ENCODE measurements around the gene MEOX2. TPM values are rescaled to one million over a fixed set of nuclear protein-coding genes. Genes with fewer than 3 reads are reported as not detected.

The MEOX2 gene
- total and polyA plus RNA-seq, 2 experiments from 2014 or later, result not detected

DNA sequence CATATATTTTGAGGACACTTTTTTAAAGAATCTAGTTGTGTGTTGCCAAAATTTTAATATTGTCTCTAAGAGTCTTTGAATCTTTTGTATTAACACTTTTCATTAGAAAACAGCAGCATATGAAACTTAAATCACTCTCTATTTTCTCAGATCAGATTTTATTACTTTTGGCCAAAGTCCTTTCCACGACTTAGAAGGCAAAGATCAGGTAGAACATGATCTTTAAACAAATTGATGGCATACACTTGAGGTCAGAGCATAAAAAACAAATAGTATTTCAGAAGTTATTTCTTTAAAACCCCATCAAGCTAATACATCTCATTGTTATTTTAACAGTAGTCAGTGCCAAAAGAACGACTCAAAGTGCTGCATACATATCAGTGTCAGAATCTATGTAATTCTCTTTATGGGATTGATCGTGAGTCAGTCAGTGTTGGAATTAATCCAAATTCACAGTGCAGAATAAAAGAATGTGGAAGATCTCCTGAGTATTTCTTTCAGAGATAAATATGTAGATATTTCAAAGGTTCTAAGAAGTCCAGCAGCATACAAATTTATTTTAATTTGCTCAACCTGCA lies 115.1 kb downstream of the MEOX2 start:
- WGBS, 2 experiments (ENCODE audit: low coverage in 1 of 2, low lambda C conversion rate in 2 of 2, missing lambda C conversion rate in 2 of 2), result 59 to 63% methylated on average over 3 of the region's 3 CpGs
- Histone ChIP-seq H3K27ac (no peak overlapping the region), H3K4me3 (no peak overlapping the region), H3K9me3 (ENCODE audit: low read depth) (no peaks in the 10 kb centered on the region), H3K4me2 (ENCODE audit: unreplicated experiment) (no peak overlapping the region), H3K36me3 (ENCODE audit: low read depth) (no peaks in the 10 kb centered on the region), H3K79me2 (ENCODE audit: insufficient read depth) (no peaks in the 10 kb centered on the region), H3K27me3 (replicated peaks; ENCODE audit: insufficient read depth) (peaks cover under 1% of the 10 kb centered on the region; the same call in 1 of the 2 replicates), H4K20me1 (ENCODE audit: insufficient read depth) (no peaks in the 10 kb centered on the region), H3K9ac (no peak overlapping the region), H3F3A (ENCODE audit: insufficient read depth) (no peaks in the 10 kb centered on the region), H2AFZ (no peak overlapping the region), H3K9me2 (ENCODE audit: insufficient read depth) (no peaks in the 10 kb centered on the region), H3K4me1 (ENCODE audit: insufficient read depth) (no peaks in the 10 kb centered on the region)
- peak; percentile 12 for DNase-seq
- in situ Hi-C loops (cut with MboI), result no loop called here
- TF ChIP-seq EZH2phosphoT487 (IDR thresholded peaks at IDR 0.05; ENCODE audit: insufficient read depth, low read depth) (no peak), EZH2 (IDR thresholded peaks at IDR 0.05; ENCODE audit: insufficient read depth, poor library complexity, severe bottlenecking) (no peak)

GRCh38 chr7:15567652-15568051 lies 118.8 kb downstream of the MEOX2 start:
- Histone ChIP-seq H3K9me2 (ENCODE audit: insufficient read depth) (no peaks in the 10 kb centered on the region), H3K4me3 (no peak overlapping the region), H2AFZ (no peak overlapping the region), H3K4me2 (ENCODE audit: unreplicated experiment) (no peak overlapping the region), H3K27ac (no peak overlapping the region), H3K79me2 (ENCODE audit: insufficient read depth) (no peaks in the 10 kb centered on the region), H3K36me3 (ENCODE audit: low read depth) (no peaks in the 10 kb centered on the region), H3K27me3 (replicated peaks; ENCODE audit: insufficient read depth) (peaks cover 5% of the 10 kb centered on the region; the same call in 1 of the 2 replicates), H3K4me1 (ENCODE audit: insufficient read depth) (no peaks in the 10 kb centered on the region), H3F3A (ENCODE audit: insufficient read depth) (no peaks in the 10 kb centered on the region), H3K9me3 (ENCODE audit: low read depth) (no peaks in the 10 kb centered on the region), H4K20me1 (ENCODE audit: insufficient read depth) (no peaks in the 10 kb centered on the region), H3K9ac (no peak overlapping the region)
- DNase-seq, result no peak
- WGBS, 2 experiments (ENCODE audit: low coverage in 1 of 2, low lambda C conversion rate in 2 of 2, missing lambda C conversion rate in 2 of 2), result 76 to 86% methylated on average over 2 of the region's 2 CpGs
- no peak for TF ChIP-seq EZH2phosphoT487 (IDR thresholded peaks at IDR 0.05; ENCODE audit: insufficient read depth, low read depth)
- no peak for TF ChIP-seq EZH2 (IDR thresholded peaks at IDR 0.05; ENCODE audit: insufficient read depth, poor library complexity, severe bottlenecking)
- in situ Hi-C loops (cut with MboI), result no loop called here

GRCh38 chr7:15567036-15567435 lies 119.4 kb downstream of the MEOX2 start:
- Histone ChIP-seq H3K27me3 (replicated peaks; ENCODE audit: insufficient read depth) (peaks cover 5% of the 10 kb centered on the region; the same call in 1 of the 2 replicates), H3K9ac (no peak overlapping the region), H3K9me2 (ENCODE audit: insufficient read depth) (no peaks in the 10 kb centered on the region), H3K79me2 (ENCODE audit: insufficient read depth) (no peaks in the 10 kb centered on the region), H3F3A (ENCODE audit: insufficient read depth) (no peaks in the 10 kb centered on the region), H3K4me3 (no peak overlapping the region), H3K4me1 (ENCODE audit: insufficient read depth) (no peaks in the 10 kb centered on the region), H4K20me1 (ENCODE audit: insufficient read depth) (no peaks in the 10 kb centered on the region), H3K36me3 (ENCODE audit: low read depth) (no peaks in the 10 kb centered on the region), H2AFZ (no peak overlapping the region), H3K27ac (no peak overlapping the region), H3K4me2 (ENCODE audit: unreplicated experiment) (no peak overlapping the region), H3K9me3 (ENCODE audit: low read depth) (no peaks in the 10 kb centered on the region)
- no peak for TF ChIP-seq EZH2phosphoT487 (IDR thresholded peaks at IDR 0.05; ENCODE audit: insufficient read depth, low read depth)
- no peak for TF ChIP-seq EZH2 (IDR thresholded peaks at IDR 0.05; ENCODE audit: insufficient read depth, poor library complexity, severe bottlenecking)
- no peak for DNase-seq
- 69 to 75% methylated on average over 3 of the region's 3 CpGs for WGBS, 2 experiments (ENCODE audit: low coverage in 1 of 2, low lambda C conversion rate in 2 of 2, missing lambda C conversion rate in 2 of 2)
- in situ Hi-C loops (cut with MboI), result no loop called here

DNA sequence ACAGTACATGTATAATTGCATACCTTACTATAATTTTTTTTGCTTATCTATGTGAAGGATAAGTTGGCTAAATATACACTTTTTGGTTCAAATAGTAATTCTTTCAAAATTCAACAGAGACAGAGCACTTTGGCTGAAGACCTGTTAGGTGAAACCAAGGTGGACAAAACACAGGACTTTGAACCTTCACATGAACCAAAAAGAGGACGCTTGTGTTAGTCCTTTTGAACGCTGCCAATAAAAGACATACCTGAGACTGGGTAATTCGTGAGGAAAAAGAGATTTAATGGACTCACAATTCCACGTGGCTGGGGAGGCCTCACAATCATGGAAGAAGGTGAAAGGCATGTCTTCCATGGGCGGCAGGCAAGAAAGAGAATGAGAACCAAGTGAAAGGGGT lies 120.0 kb downstream of the MEOX2 start:
- Histone ChIP-seq H3K27me3 (replicated peaks; ENCODE audit: insufficient read depth) (peaks cover 5% of the 10 kb centered on the region; the same call in 1 of the 2 replicates), H2AFZ (no peak overlapping the region), H3K27ac (no peak overlapping the region), H4K20me1 (ENCODE audit: insufficient read depth) (no peaks in the 10 kb centered on the region), H3K9me2 (ENCODE audit: insufficient read depth) (no peaks in the 10 kb centered on the region), H3K4me1 (ENCODE audit: insufficient read depth) (peaks cover 4% of the 10 kb centered on the region; the same call in 1 of the 2 replicates), H3K79me2 (ENCODE audit: insufficient read depth) (no peaks in the 10 kb centered on the region), H3K9ac (no peak overlapping the region), H3K36me3 (ENCODE audit: low read depth) (no peaks in the 10 kb centered on the region), H3F3A (ENCODE audit: insufficient read depth) (no peaks in the 10 kb centered on the region), H3K4me2 (ENCODE audit: unreplicated experiment) (no peak overlapping the region), H3K4me3 (no peak overlapping the region), H3K9me3 (ENCODE audit: low read depth) (no peaks in the 10 kb centered on the region)
- WGBS, 2 experiments (ENCODE audit: low coverage in 1 of 2, low lambda C conversion rate in 2 of 2, missing lambda C conversion rate in 2 of 2), result 57 to 59% methylated on average over 5 of the region's 5 CpGs
- TF ChIP-seq EZH2phosphoT487 (IDR thresholded peaks at IDR 0.05; ENCODE audit: insufficient read depth, low read depth) (no peak), EZH2 (IDR thresholded peaks at IDR 0.05; ENCODE audit: insufficient read depth, poor library complexity, severe bottlenecking) (no peak)
- no peak for DNase-seq
- in situ Hi-C loops (cut with MboI), result no loop called here
